WERI-Rb-1 (cell line): Measurements from ENCODE around the gene RAB13.

ENCODE experiments used
- DNase-seq: peaks from one replicate; pipeline ENCODE4 v3.0.0-alpha.2; 2020
- H3K27ac ChIP-seq: fragments of 250-450 bp; sonication (Bioruptor Pico); 2 replicates; pipeline ENCODE4 v1.5.1; 2020; ENCODE audit warnings: mild to moderate bottlenecking, moderate library complexity
- H3K27me3 ChIP-seq: fragments of 250-450 bp; sonication (Bioruptor Pico); 2 replicates; pipeline ENCODE4 v1.5.1; 2021; ENCODE audit warnings: mild to moderate bottlenecking, low read depth, moderate library complexity; ENCODE audit not compliant: insufficient read depth, severe bottlenecking
- H3K36me3 ChIP-seq: fragments of 250-450 bp; sonication (Bioruptor Pico); 2 replicates; pipeline ENCODE4 v1.5.1; 2020; ENCODE audit warnings: mild to moderate bottlenecking, moderate library complexity
- H3K4me3 ChIP-seq: 2 replicates; pipeline ENCODE4 v1.5.1; 2011; ENCODE audit warnings: low read depth, mild to moderate bottlenecking, control low read depth, low read length
- H3K9me3 ChIP-seq: fragments of 250-450 bp; sonication (Bioruptor Pico); 2 replicates; pipeline ENCODE4 v1.5.1; 2021; ENCODE audit warnings: mild to moderate bottlenecking, moderate library complexity; ENCODE audit not compliant: severe bottlenecking
- CTCF ChIP-seq: IDR thresholded peaks from 2 replicates; pipeline ENCODE4 v1.5.1; 2011; ENCODE audit warnings: low read depth, mild to moderate bottlenecking, control low read depth, inconsistent platforms, low read length

Gene RAB13

DNA sequence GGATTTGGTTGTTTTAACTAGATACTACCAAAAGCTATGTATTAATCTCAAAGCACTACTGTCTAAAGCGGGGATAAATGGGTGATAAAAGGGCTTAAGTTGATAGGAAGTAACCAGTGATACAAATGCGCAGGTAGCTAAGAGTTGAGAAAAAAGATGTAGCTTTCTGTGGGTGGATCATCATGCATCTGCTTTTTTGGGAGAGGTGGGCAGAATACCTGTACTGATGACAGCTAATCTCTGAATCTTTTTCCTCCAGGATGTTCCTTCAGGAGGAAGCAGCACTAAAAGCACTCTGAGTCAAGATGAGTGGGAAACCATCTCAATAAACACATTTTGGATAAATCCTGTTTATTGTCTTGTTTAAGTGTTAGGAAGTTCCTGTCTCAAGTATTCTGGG, 5.7 kb upstream of the RAB13 start:
- H3K4me3 ChIP-seq, result peak overlapping the region; percentile 77
- peaks cover 5% of the 10 kb centered on the region for H3K9me3 ChIP-seq
- H3K27ac ChIP-seq, result peak overlapping the region; percentile 95
- H3K36me3 ChIP-seq, result peaks cover 63% of the 10 kb centered on the region
- TF ChIP-seq CTCF, result no peak
- no peaks in the 10 kb centered on the region for H3K27me3 ChIP-seq
- no peak for DNase-seq

DNA sequence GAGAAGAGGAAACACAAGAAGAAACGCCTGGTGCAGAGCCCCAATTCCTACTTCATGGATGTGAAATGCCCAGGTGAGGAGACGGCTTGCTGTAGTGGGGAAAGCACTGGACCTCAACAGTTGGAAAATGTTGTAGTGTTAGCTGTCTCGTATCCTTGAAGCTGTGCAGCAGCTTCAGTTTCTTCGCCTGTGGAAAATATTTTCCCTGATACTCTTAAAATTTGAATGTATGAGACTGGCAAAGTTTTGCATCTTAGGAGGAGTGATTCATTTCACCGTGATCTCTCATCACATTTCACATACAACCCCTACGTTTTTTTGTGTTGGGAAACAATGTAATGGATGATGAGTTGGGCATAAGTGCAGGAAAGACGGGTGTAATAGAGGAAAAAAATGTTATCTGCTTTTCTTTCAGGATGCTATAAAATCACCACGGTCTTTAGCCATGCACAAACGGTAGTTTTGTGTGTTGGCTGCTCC, 5.1 kb upstream of the RAB13 start:
- no peak for DNase-seq
- peaks cover 60% of the 10 kb centered on the region for H3K36me3 ChIP-seq
- peak overlapping the region; percentile 77 for H3K4me3 ChIP-seq
- peaks cover 5% of the 10 kb centered on the region for H3K9me3 ChIP-seq
- H3K27me3 ChIP-seq, result no peaks in the 10 kb centered on the region
- no peak for TF ChIP-seq CTCF
- H3K27ac ChIP-seq, result peak overlapping the region; percentile 95

DNA sequence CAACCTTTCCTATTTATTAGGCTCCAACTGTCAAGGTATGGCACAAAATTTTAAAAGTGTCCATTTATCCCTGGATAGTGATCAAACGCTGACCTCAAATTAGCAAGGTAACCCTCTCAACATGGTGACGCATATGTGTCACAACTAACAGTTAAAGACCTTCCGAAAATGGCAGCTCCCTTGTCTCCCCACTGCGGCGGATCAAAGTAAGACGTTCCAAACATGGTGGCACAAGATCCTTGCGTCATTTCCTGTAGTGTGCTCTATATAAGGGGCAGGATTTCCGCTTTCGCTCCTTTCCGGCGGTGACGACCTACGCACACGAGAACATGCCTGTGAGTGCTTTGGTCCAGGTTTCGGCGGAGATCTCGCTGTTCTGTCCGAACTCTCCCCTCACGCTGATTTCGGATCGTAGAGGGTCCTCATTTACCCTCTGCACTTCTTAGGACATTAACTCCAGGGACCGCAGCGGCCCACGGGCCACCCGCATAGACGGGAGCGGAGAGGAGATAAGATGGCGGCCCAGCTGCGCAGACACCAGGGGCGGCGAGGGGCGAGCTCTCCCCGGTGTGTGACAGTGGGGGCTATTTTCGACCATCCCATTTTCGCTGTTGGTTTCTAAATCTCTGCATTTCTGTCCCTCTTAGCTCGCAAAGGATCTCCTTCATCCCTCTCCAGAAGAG, 4.5 kb upstream of the RAB13 start, which contains the start of gene RPS27:
RPS27 (plus strand) TSS at position 295 of the 683 bp plus-strand sequence; CDS start at position 330, 35 bp downstream.
- Histone ChIP-seq H3K9me3 (peaks cover 5% of the 10 kb centered on the region), H3K27ac (peak within 1 kb of the TSS; percentile 95), H3K4me3 (peak within 1 kb of the TSS; percentile 77), H3K36me3 (peaks cover 54% of the 10 kb centered on the region), H3K27me3 (no peaks in the 10 kb centered on the region)
- peak; percentile 100 for DNase-seq
- TF ChIP-seq CTCF, result no peak

DNA sequence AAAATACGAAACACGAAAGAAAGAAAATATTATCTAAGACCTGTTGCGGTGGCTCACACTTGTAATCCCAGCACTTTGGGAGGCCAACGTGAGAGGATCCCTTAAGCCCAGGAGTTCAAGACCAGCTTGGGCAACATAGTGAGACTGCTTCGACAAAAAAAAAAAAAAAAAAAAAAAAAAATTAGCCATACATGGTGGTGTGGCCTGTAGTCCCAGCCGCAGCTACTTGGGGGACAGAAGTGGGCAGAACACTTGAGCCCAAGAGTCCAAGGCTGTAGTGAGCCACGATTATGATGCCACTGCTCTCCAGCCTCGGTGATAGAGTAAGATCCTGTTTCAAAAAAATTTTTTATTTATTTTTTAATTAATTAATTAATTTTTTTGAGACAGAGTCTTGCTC, 1.5 kb upstream of the RAB13 start:
- H3K27ac ChIP-seq, result no peak overlapping the region
- H3K9me3 ChIP-seq, result peaks cover 5% of the 10 kb centered on the region
- peaks cover 24% of the 10 kb centered on the region for H3K36me3 ChIP-seq
- H3K27me3 ChIP-seq, result no peaks in the 10 kb centered on the region
- DNase-seq, result no peak
- H3K4me3 ChIP-seq, result no peak overlapping the region
- TF ChIP-seq CTCF, result no peak

- Histone ChIP-seq H3K27me3 (no peaks in the 10 kb centered on the region), H3K9me3 (peaks cover 5% of the 10 kb centered on the region), H3K4me3 (no peak overlapping the region), H3K36me3 (peaks cover 4% of the 10 kb centered on the region; the same call in 1 of the 2 replicates), H3K27ac (no peak overlapping the region)
- no peak for TF ChIP-seq CTCF
- no peak for DNase-seq
These were observed 712 bp downstream of the RAB13 start for GRCh38 chr1:153985341-153985912.
